HK-2 (cell line): Measurements from ENCODE around the gene GABRB3.

Experiments
- DNase-seq: peaks from one replicate; pipeline ENCODE4 v3.0.0-alpha.2; 2018; ENCODE audit not compliant: unreplicated experiment

Gene GABRB3

DNA sequence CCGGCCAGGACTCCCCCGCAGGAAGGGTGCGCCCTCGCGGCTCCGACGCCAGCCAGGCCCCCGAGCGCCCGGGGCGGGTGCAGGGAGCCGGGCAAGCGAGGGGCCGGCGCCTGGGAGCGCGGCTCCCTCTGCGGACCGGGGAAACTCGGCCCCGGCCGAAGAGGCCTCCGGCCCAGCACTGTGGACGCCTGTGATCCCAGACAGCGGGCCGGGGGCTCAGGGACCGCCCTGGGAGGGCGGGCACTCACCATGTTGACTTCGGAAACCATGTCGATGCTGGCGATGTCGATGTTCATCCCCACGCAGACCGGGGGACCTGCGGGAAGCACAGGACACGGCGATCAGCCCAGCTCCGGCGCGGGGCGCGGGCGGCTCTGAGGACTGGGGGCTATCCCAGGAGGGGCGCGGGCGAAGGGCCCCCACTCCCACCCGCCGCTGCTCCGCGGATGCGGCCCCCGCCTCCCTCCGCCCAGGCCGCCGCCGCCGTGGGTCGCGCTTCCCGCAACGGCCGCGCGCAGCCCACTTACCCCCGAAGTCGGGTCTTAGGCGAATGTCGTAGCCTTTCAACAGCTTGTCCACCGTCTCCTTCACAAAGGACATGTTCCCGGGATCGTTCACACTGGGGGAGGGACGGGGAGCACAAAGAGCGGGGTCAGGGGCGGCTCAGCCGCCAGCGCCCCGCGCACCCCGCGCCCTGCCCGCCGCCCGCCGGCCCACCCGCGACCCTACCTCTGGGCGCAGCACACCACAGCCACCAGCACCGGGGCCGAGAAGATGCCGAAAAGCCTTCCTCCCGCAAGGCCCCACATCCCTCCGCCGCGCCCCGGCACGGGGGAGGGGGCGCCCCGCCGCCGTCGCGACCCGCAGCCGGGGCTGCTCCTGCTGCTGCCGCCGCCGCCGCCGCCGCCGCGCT lies at the start of gene GABRB3:
TSS of gene GABRB3 (minus strand) at position 913 of the 913 bp plus-strand sequence.
- DNase-seq, result no peak

DNA sequence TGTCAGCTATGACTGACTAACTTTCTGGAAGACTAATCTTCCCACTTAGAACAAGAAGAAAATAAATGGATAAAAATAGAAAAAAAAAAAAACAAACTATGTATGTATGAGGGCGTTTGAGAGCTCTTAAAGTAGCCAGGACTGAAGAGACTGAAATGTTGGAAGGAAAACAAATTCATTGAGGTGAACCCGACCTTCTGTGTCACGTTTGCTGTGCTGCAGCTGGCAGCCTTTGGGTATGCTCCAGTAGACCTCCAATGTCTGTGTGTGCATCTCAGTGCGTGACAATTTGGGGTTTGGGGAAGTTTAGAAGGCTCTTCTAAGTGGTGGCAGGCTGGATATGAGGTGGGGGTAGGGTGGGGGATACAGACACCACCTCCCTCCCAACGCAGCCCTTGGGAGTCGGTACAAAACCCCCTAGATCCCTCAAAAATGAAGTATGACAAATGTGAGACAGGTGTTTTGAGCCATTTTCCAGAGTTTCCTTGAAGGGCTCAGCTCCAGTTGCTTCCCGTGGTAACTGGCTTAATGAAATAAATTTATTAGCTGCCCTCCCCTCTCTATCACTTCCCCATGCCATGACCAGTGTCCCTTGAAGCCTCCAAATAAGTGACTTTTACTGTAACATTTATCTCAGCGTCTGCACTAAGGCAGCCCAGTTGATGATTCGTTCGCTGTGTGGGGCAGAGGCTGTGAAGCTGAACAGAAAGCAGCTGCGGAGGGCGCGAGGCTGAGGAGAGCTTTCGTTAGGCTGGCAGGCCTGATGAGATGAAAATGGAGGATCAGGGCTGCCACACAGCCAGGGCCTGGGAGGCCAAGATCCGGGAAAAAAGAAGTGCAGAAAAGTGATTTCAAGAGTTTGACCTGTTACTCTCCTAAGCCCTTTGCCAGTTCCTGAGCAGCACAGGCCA lies 34.9 kb upstream of the GABRB3 start:
- DNase-seq, result no peak

DNA sequence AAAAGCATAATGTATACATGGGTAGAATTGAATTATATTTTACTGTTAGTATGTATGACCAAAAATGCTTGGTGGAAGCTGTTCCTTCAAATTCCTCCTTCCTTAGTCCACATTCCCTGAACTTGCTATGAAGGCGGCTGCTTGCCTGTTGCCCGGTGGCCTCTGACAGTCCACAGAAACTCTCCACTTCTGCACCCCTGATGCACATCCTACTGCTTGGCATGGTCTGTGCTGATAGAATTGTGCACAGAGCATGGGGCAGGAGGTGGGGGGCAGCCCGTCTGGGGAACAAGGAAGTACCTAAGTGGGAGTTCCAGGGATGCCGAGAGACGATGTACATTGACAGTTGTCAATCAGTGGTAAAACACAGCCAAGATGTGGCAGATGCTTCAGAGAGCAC lies 33.7 kb upstream of the GABRB3 start:
- no peak for DNase-seq

DNA sequence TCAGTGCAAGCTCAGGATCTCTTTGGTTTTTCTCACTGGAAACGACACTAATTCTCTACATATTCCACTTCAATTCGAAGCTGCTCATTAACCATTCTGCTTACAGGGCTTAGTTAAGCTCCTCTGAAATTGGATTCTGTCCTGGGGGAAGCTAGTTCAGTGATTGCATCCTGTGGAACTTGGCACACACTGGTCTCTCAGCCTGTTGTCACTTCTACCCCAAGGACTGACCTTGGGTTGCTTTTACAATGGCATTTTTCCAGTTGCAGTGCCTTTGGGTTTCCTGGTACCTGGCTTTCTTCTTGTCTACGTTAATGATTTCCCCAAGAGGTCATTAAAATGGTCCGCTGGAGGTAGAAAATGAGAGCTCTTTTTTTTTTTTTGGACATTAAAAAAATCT lies 33.3 kb upstream of the GABRB3 start:
- DNase-seq, result no peak

DNA sequence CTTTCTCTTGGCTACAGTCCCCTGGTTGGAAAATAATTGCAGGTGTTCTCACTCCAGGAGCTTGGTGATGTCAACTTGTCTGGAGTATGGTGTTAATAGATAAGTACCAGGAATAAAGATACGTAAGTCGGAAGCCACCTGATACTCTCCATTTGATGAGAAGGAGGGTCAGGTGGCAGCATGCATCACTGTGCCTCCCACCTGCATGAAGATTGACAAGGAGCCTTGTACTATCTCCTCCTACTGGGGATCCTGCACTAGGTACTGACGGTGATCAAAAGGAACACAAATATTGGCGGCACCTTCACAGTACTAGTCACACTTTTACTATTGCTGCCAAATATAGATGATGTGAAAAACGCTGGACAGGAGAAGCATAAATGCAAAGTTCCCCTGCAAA lies 32.6 kb upstream of the GABRB3 start:
- no peak for DNase-seq

DNA sequence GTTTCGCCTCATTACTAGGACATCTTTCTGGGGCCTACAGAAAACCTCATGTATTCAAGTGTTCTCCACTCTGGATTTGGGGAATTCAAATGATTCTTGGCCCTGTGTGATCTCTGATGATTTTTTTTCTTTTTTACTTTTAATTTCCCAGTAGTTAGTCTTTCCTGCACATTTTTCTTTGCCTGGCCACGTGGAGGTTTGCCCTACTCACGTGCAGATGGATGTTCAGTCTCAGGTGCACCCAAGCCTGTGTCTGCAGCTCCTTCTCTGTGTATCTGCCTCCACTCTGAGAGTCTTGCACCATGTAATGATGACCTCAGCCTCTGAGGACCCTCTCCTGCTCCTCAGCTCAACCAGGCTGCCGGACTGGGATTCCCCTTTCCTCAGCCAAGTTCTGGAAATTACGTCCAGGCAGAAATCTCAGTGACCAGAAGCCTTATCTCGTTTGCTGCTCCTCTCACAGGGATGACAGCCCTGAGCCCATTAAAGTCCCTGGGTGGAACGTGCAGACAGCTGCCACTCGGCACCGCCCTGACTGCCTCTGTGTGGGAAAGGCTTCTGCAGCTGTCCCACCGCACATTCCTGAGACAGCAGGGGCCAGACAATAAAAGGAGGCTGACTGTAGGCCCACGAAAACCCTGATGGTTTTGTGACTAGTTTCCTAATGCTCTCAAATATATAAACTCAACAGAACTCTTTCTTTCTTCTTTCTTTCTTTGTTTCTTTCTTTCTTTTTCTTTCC lies 31.4 kb upstream of the GABRB3 start:
- no peak for DNase-seq

DNA sequence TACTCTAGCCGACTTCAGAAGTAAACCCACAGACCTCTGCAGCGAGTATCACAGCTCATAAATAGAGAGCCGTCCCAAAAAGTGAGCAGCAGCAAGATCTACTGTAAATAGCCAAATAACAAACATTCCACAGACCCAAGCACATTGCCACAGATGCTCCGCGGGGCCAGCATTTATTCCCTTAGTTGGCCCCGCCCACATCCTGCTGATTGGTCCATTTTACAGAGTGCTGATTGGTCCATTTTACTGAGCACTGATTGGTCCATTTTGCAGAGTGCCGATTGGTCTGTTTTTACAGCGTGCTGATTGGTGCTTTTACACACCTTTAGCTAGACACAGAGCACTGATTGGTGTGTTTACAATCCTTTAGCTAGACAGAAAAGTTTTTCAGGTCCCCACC lies 17.3 kb upstream of the GABRB3 start:
- no peak for DNase-seq

DNA sequence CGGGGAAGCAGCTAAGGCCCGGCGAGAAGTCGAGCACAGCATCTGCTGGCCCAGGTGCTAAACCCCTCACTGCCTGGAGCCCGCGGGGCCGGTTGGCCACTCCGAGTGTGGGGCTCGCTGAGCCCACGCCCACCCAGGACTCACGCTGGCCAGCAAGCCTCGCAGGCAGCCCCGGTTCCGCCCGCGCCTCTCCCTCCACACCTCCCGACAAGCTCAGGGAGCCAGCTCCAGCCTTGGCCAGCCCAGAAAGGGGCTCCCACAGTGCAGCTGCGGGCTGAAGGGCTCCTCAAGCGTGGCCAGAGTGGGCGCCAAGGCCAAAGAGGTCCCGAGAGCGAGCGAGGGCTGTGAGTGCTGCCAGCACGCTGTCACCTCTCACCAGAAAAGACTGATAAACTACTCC lies 8.9 kb upstream of the GABRB3 start:
- no peak for DNase-seq

DNA sequence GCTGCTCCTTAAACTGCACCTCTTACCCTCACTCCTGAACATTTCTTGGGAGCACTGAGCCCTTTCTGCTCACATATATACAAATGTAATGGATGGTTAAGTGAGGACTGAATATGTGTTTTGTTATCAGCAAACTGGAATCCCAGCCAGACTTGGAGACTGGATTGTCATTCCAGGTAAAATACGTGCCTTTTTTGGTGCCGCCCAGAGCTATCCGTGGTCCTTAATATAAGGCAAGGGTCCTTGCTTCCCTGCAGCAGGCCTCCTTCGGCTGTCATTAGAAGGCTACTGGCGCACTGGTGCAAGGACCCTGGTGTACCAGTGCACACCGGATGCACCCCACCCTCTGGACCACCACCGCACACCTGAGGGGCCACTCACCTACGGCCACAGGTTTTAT lies 1.1 kb upstream of the GABRB3 start:
- DNase-seq, result no peak

DNA sequence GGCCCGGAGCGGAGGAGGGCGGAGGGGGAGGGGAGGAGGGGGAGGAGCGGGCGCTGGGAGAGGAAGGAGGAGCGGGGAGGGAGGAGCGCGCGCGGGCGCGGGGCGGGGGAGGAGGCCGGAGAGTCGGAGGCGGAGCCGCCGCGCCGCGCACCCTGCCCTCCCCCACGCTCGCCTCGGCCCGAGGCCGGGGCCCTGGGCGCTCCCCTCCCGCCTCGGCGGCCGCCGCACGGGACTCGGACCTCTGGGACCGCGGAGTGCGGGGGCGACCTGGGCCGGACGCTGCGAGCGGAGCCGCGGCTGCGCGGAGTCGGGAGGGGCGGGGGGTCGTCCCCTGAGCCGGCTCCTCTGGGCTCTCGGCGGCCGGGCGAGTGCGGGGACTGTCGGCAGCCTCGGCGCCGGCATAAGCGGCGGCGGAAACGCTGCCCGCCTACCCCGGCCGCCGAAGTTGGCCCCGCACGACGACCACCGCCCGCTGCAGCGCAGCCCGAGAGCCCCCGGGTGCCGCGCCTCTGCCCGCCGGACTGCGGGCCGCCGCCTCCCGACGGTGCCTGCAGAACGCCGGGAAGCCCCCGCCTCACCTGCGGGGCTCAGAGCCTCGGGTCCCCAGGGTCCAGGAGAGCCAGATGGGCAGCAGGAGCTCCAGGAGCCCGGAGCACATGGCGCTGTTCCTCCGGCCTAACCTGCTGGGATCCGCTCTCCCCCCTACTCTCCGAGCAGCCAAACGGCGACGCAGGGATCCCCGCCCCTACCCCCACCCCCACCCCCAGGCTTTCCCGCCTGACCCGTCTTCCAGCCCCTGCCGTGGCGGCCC lies 406 bp upstream of the GABRB3 start:
- no peak for DNase-seq

DNA sequence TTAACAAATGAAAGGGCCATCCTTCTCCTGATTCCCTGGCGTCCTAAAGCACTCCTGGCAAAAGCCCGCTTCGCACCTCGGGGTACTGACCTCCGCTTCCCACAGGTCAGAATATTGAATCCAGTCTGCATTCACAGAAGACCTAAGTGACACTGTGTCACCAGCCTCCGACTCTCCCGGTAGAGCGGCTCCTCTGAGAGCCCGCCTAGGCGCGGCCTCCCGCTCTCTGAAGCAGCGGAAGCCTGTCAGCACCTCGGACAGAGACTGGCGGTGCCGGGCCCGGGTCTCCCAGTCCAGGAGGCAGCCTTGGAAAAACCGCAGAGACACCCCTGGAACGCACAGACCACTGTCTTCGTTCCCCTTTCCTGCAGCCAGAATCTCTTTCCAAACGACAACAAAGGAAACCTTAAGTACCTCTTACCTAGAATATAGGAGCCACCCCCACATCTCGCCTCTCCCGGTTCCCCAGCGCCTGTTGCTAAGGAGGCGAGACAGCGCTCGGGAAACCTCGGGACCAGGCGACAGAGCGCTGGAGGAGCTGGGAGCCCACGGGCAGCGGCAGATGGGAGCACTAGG lies 1.2 kb downstream of the GABRB3 start:
- no peak for DNase-seq

DNA sequence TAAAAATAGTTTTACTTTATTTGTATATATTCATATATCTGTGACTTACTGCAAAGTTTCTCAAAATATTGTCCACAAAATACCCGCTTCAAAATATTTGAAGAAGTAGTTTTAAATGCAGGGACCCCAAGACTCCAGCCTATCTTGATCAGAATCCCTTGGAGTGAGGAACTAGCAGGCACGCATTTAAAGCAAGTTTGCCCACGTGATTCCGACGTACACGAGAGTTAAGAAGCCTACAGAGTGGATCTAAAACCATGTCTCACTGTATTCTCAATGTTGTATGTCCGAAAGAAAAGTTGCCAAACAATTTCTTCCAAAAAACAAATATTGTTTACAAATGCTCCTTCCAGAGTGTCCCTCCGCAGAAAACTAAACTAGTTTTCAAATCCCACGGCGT lies 1.7 kb downstream of the GABRB3 start:
- DNase-seq, result no peak

DNA sequence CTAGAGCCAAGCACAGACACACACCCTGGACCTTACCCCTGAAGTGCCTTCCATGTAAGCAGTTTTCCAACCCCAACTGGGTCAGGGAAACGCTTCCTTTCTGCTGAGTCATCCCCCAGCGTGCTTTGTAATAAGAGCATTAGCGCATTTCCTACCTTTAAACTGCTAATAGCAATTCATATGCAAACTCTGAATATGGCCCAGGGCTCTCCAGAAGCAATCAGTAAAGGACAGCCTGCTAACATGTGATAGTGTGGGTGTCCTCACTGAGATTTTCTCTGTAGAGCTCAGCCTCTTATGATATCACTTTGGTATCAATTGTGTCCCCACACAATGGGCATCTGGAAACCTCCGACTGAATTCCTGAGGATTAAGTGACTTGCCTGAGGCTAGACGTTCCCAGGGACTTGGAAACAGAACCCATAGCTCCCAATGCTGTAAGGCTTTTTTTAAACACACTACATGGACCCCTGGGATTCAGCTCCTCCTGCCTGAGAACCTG lies 5.6 kb downstream of the GABRB3 start:
- DNase-seq, result no peak

DNA sequence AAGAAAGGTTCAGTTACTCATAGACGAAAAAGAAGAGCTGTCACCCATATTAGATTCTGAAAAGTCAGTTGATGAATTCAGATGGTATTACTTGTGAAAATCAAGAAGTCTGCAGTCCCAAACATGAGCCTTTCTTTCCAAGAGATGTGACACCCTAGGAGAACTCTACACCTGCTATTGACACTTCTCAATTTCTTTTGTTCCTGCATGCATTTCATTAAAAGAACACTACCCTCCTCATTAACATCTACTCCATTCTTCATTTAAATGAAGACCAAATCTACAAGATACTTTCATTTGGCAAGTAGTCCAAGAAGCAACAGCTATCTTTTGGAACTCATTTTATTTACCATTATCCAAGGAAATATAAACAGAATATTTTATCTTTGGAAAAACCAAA lies 6.6 kb downstream of the GABRB3 start:
- no peak for DNase-seq

DNA sequence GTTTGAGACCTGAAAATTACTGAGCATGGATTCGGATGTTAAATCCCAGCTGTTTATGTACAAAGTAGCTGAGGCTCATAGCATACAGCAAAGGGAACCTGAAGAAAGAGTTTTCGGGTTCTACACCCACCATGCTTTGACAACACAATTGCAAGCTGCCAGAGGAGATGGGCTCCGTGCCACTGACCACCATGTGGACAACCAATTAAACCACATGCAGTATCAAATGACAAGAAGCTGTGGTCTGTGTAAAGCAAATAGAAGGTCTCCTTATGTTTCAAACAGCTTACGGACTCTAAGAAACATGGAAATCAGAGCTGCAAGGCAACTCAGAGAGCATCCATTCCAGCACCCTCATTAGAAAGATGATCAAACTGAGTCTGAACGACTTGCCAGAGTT lies 12.9 kb downstream of the GABRB3 start:
- no peak for DNase-seq

DNA sequence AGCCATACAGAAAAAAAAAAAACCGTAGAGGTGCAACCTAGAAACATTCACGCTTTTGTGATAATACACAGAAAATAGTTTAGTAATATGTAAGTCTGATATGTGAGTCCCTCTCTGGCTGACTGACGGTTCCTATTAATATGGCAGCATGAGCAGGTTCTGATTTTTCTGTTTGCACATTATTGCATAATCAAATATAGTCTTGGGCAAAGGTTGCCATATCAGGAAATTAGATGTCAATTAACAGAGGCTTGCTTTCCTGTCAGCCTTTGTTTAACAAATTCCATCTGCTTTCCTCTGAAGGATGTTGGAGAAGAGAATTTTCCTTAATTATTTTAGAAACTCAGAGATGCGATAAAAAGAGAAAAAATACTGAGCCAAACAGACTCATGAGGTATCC lies 14.8 kb downstream of the GABRB3 start:
- DNase-seq, result no peak

DNA sequence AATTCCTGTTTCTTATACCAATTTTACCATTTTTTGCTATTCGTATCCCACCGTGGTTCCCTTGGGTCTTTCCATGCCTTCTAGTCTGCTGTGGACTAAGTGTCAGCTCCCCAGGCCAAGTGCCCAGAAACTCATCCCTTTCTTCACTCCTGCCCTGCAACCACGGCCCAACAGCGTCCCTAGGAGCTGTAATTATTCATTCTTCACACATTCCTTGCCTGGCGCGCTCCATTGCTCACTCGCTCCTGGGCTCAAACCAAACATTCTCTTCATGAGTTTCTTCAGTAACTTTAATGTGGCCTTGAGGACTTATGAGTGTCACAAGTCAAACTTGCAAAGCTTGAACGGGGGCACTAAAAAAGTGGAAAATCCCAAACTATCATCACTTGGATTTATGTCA lies 15.7 kb downstream of the GABRB3 start:
- no peak for DNase-seq

DNA sequence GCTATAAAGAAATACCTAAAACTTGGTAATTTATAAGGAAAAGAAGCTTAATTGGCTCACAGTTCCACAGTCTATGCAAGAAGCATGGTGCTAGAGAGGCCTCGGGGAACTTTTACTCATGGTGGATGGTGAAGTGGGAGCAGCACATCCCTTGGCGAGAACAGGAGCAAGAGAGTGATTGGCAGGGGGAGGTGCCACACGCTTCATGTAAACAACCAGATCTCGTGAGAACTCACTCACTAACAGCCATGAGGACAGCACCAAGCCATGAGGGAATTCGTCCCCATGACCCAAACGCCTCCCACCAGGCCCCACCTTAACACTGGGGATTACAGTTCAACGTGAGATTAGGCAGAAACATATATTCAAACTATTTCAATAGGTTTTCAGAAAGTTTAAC lies 28.0 kb downstream of the GABRB3 start:
- DNase-seq, result no peak

DNA sequence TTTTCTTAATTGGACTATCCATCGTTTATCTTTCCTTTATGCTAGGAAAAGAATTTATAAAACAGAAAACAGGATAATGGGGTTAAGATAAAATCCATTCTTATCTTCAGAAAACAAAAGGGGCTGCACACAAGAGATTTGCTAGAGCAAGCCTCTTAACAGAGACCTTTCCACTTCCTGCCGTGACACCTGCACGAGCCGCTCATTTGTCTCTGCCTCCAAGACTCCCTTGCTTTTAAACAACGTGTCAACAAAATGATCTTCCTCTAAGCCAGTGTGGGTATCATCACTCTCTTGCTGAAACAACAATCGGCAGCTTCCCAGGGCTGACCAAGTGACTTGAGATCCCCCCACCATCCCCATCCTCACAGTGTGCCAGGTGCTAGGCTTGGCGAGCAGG lies 33.1 kb downstream of the GABRB3 start:
- DNase-seq, result no peak

DNA sequence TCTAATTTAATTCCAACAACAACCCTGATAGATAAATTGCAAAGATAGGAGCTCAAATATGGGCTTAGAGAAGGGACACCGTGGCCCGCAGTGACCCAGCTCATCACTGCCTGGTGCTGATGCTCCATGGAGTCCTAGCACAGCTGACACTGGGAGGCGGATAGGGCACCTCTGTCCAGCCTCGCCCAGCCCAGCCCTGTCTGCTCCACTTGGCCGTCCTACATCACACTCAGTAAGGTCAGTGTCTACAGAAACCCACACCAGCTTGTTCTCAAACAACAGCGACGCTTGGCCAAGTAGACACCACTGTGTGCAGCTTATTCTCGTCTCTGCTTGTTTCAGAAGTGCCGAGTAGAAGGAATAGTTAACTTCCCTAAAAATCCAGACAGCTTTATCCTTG lies 33.9 kb downstream of the GABRB3 start:
- DNase-seq, result no peak
